ENCODE data around the gene ECI1. TPM values are rescaled to one million over a fixed set of nuclear protein-coding genes. Genes with fewer than 3 reads are reported as not detected.

The ECI1 gene
- total RNA-seq, 2 donors from 2014 or later = 109 to 134 TPM

GRCh38 chr16:2210386-2211365 is 40.7 kb downstream of the ECI1 start, which contains the start of gene BRICD5:
Gene BRICD5 (minus strand): TSS chr16:2210863. CDS start chr16:2210833, 30 bp downstream.
- Histone ChIP-seq H3K9me3 (no peaks in the 10 kb centered on the region), H3K27me3 (no peaks in the 10 kb centered on the region), H3K4me3 (no peak within 1 kb of the TSS), H3K36me3 (peaks cover 8% of the 10 kb centered on the region), H3K27ac (no peak within 1 kb of the TSS), H3K9ac (ENCODE audit: low read depth in 2 of 2, low read length in 2 of 2) (no peak within 1 kb of the TSS), H3K4me1 (peaks cover 30% of the 10 kb centered on the region)
- intact Hi-C loops (cut with DNase I) = no loop called here
- no peak for DNase-seq
- TF ChIP-seq CTCF (IDR thresholded peaks at IDR 0.05) = no peak

GRCh38 chr16:2210009-2210332 is 41.4 kb downstream of the ECI1 start:
- H3K4me3 ChIP-seq = no peak overlapping the region
- no peak overlapping the region for H3K27ac ChIP-seq
- peaks cover 8% of the 10 kb centered on the region for H3K36me3 ChIP-seq
- no peak for TF ChIP-seq CTCF (IDR thresholded peaks at IDR 0.05)
- no peak for DNase-seq
- H3K9me3 ChIP-seq = no peaks in the 10 kb centered on the region
- no peaks in the 10 kb centered on the region for H3K27me3 ChIP-seq
- peaks cover 30% of the 10 kb centered on the region for H3K4me1 ChIP-seq
- intact Hi-C loops (cut with DNase I) = no loop called here
- no peak overlapping the region for H3K9ac ChIP-seq (ENCODE audit: low read depth in 2 of 2, low read length in 2 of 2)

- Histone ChIP-seq H3K27ac (no peak overlapping the region), H3K4me1 (peaks cover 30% of the 10 kb centered on the region), H3K36me3 (peaks cover 8% of the 10 kb centered on the region), H3K9ac (ENCODE audit: low read depth in 2 of 2, low read length in 2 of 2) (no peak overlapping the region), H3K27me3 (no peaks in the 10 kb centered on the region), H3K4me3 (no peak overlapping the region), H3K9me3 (no peaks in the 10 kb centered on the region)
- no peak for DNase-seq
- intact Hi-C loops (cut with DNase I) = loop anchor here (10.0 kb wide), 1 partner anchor 305 kb away; the partner anchor contains the start of gene ATP6V0C
- TF ChIP-seq CTCF (IDR thresholded peaks at IDR 0.05) = no peak
Observed at GRCh38 chr16:2209258-2210008, 42.0 kb downstream of the ECI1 start.

GRCh38 chr16:2208772-2209171 is 42.6 kb downstream of the ECI1 start:
- H3K4me1 ChIP-seq = peaks cover 29% of the 10 kb centered on the region
- H3K9ac ChIP-seq (ENCODE audit: low read depth in 2 of 2, low read length in 2 of 2) = no peak overlapping the region
- peaks cover 8% of the 10 kb centered on the region for H3K36me3 ChIP-seq
- intact Hi-C loops (cut with DNase I) = loop anchor here (10.0 kb wide), 1 partner anchor 306 kb away; the partner anchor contains the start of gene ATP6V0C
- H3K27ac ChIP-seq = no peak overlapping the region
- DNase-seq = no peak
- no peak overlapping the region for H3K4me3 ChIP-seq
- TF ChIP-seq CTCF (IDR thresholded peaks at IDR 0.05) = no peak
- H3K9me3 ChIP-seq = no peaks in the 10 kb centered on the region
- H3K27me3 ChIP-seq = no peaks in the 10 kb centered on the region

GRCh38 chr16:2208308-2208707 is 43.1 kb downstream of the ECI1 start:
- no peak for TF ChIP-seq CTCF (IDR thresholded peaks at IDR 0.05)
- no peak overlapping the region for H3K27ac ChIP-seq
- DNase-seq = no peak
- peaks cover 24% of the 10 kb centered on the region for H3K4me1 ChIP-seq
- H3K9ac ChIP-seq (ENCODE audit: low read depth in 2 of 2, low read length in 2 of 2) = no peak overlapping the region
- no peak overlapping the region for H3K4me3 ChIP-seq
- intact Hi-C loops (cut with DNase I) = loop anchor here (10.0 kb wide), 1 partner anchor 306 kb away; the partner anchor contains the start of gene ATP6V0C
- H3K27me3 ChIP-seq = no peaks in the 10 kb centered on the region
- no peaks in the 10 kb centered on the region for H3K9me3 ChIP-seq
- H3K36me3 ChIP-seq = peaks cover 8% of the 10 kb centered on the region
